Measurements from ENCODE around the gene URM1. TPM values are rescaled to one million over a fixed set of nuclear protein-coding genes. Genes with fewer than 3 reads are reported as not detected.

URM1 gene
- total and polyA plus RNA-seq, 9 donors, result 48.3 to 82.2 (median 68.0) TPM

Other genes with a start within 250 kb of the URM1 start
- 30.1 TPM for gene PTGES2, start 243.6 kb upstream of the URM1 start, total RNA-seq
- 10 to 100 TPM; 40.0 to 45.3 (median 41.5) TPM for gene PTGES2, start 243.6 kb upstream of the URM1 start, polyA plus RNA-seq (ENCODE audit: insufficient read depth in 1 of 8, insufficient read length in 8 of 8, low replicate concordance in 1 of 8)
- gene LCN2, start 221.9 kb upstream of the URM1 start, total RNA-seq, result 0.09 TPM
- 1 to 10 TPM in 5 of 8 donors, under 1 TPM in 3; 0.72 to 2.8 (median 1.3) TPM for gene LCN2, start 221.9 kb upstream of the URM1 start, polyA plus RNA-seq (ENCODE audit: insufficient read depth in 1 of 8, insufficient read length in 8 of 8, low replicate concordance in 1 of 8)
- 41.1 TPM for gene BBLN, start 211.1 kb upstream of the URM1 start, total RNA-seq
- 10 to 100 TPM; 25.5 to 37.8 (median 29.3) TPM for gene BBLN, start 211.1 kb upstream of the URM1 start, polyA plus RNA-seq (ENCODE audit: insufficient read depth in 1 of 8, insufficient read length in 8 of 8, low replicate concordance in 1 of 8)
- gene CIZ1, start 179.8 kb upstream of the URM1 start, total RNA-seq, result 36.4 TPM
- gene CIZ1, start 179.8 kb upstream of the URM1 start, polyA plus RNA-seq (ENCODE audit: insufficient read depth in 1 of 8, insufficient read length in 8 of 8, low replicate concordance in 1 of 8), result 100 to 1,000 TPM in 5 of 8 donors, 10 to 100 TPM in 3; 92.8 to 120 (median 104) TPM
- gene DNM1, start 168.0 kb upstream of the URM1 start, total RNA-seq, result 18.5 TPM
- 10 to 100 TPM; 33.5 to 75.6 (median 45.0) TPM for gene DNM1, start 168.0 kb upstream of the URM1 start, polyA plus RNA-seq (ENCODE audit: insufficient read depth in 1 of 8, insufficient read length in 8 of 8, low replicate concordance in 1 of 8)
- gene GOLGA2, start 95.4 kb upstream of the URM1 start, total RNA-seq, result 91.9 TPM
- gene GOLGA2, start 95.4 kb upstream of the URM1 start, polyA plus RNA-seq (ENCODE audit: insufficient read depth in 1 of 8, insufficient read length in 8 of 8, low replicate concordance in 1 of 8), result 100 to 1,000 TPM in 3 of 8 donors, 10 to 100 TPM in 5; 78.6 to 109 (median 90.5) TPM
- gene SWI5, start 95.1 kb upstream of the URM1 start, total RNA-seq, result 29.9 TPM
- 10 to 100 TPM; 20.5 to 29.6 (median 25.0) TPM for gene SWI5, start 95.1 kb upstream of the URM1 start, polyA plus RNA-seq (ENCODE audit: insufficient read depth in 1 of 8, insufficient read length in 8 of 8, low replicate concordance in 1 of 8)
- gene TRUB2, start 48.9 kb upstream of the URM1 start, total RNA-seq, result 23.9 TPM
- gene TRUB2, start 48.9 kb upstream of the URM1 start, polyA plus RNA-seq (ENCODE audit: insufficient read depth in 1 of 8, insufficient read length in 8 of 8, low replicate concordance in 1 of 8), result 10 to 100 TPM; 20.0 to 25.3 (median 23.6) TPM
- 26.0 TPM for gene COQ4, start 48.5 kb upstream of the URM1 start, total RNA-seq
- 10 to 100 TPM; 24.4 to 39.3 (median 32.8) TPM for gene COQ4, start 48.5 kb upstream of the URM1 start, polyA plus RNA-seq (ENCODE audit: insufficient read depth in 1 of 8, insufficient read length in 8 of 8, low replicate concordance in 1 of 8)
- 7.2 TPM for gene SLC27A4, start 30.8 kb upstream of the URM1 start, total RNA-seq
- 10 to 100 TPM; 11.8 to 16.3 (median 13.2) TPM for gene SLC27A4, start 30.8 kb upstream of the URM1 start, polyA plus RNA-seq (ENCODE audit: insufficient read depth in 1 of 8, insufficient read length in 8 of 8, low replicate concordance in 1 of 8)
- 57.6 TPM for gene CERCAM, start 49.5 kb downstream of the URM1 start, total RNA-seq
- gene CERCAM, start 49.5 kb downstream of the URM1 start, polyA plus RNA-seq (ENCODE audit: insufficient read depth in 1 of 8, insufficient read length in 8 of 8, low replicate concordance in 1 of 8), result 100 to 1,000 TPM in 2 of 8 donors, 10 to 100 TPM in 6; 84.1 to 109 (median 97.0) TPM
- gene ODF2, start 84.6 kb downstream of the URM1 start, total RNA-seq, result 23.5 TPM
- gene ODF2, start 84.6 kb downstream of the URM1 start, polyA plus RNA-seq (ENCODE audit: insufficient read depth in 1 of 8, insufficient read length in 8 of 8, low replicate concordance in 1 of 8), result 10 to 100 TPM; 25.5 to 41.8 (median 27.0) TPM
- gene GLE1, start 133.3 kb downstream of the URM1 start, total RNA-seq, result 19.6 TPM
- gene GLE1, start 133.3 kb downstream of the URM1 start, polyA plus RNA-seq (ENCODE audit: insufficient read depth in 1 of 8, insufficient read length in 8 of 8, low replicate concordance in 1 of 8), result 10 to 100 TPM; 16.9 to 20.4 (median 19.7) TPM
- 227 TPM for gene SPTAN1, start 181.2 kb downstream of the URM1 start, total RNA-seq
- 100 to 1,000 TPM; 244 to 384 (median 305) TPM for gene SPTAN1, start 181.2 kb downstream of the URM1 start, polyA plus RNA-seq (ENCODE audit: insufficient read depth in 1 of 8, insufficient read length in 8 of 8, low replicate concordance in 1 of 8)

All from muscle of leg (tissue), 9 donors.